ENCODE results near the gene KCND3.
"Not testable (repeated sequence)": the region's sequence is repeated elsewhere in the genome, so short reads cannot be mapped to it uniquely, and the experiment has no call there.

KCND3 gene

DNA sequence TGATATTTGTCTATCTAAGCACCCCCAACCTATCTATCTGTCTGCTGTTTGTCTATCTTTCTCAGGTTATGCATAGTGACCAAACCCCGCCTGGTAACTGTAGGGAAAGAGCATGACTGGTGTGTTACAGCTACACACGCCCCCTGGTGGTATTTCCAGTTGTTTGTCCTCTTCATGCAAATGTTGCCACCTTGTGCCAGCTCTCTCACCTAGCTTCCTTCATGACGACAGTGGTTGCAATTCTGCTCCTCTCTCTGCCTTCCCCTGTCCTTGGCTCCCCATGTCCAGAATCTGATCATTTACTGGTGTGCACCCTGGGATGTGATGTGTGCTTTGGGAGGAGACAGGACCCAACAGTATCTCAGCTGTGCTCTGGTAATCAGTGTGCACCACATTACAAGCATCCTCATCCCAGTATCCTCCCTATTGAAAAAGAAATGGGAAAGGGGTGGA, 242.2 kb downstream of the KCND3 start:
- DNase-seq (ENCODE audit: low read depth in 2 of 2, low spot score in 1 of 2): no peak

DNA sequence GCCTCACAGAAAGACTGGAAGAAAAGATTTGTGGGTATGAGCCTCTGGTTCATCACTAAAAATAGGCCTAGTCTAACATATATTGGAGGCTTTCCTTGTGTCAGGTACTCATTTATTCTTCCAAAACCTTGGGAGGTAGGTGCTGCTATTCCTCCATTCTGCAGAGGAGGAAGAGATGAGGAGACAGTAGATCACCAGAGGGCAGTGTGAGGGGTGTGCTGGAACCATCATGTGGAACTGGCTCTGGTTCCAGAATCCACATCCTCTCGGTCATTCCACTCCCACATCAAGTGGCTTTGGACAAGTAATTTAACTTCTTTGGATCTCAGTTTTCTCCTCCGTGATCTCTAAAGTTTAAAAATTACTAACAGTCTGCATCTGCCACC, 242.9 kb downstream of the KCND3 start:
- DNase-seq (ENCODE audit: low read depth in 2 of 2, low spot score in 1 of 2): no peak

DNA sequence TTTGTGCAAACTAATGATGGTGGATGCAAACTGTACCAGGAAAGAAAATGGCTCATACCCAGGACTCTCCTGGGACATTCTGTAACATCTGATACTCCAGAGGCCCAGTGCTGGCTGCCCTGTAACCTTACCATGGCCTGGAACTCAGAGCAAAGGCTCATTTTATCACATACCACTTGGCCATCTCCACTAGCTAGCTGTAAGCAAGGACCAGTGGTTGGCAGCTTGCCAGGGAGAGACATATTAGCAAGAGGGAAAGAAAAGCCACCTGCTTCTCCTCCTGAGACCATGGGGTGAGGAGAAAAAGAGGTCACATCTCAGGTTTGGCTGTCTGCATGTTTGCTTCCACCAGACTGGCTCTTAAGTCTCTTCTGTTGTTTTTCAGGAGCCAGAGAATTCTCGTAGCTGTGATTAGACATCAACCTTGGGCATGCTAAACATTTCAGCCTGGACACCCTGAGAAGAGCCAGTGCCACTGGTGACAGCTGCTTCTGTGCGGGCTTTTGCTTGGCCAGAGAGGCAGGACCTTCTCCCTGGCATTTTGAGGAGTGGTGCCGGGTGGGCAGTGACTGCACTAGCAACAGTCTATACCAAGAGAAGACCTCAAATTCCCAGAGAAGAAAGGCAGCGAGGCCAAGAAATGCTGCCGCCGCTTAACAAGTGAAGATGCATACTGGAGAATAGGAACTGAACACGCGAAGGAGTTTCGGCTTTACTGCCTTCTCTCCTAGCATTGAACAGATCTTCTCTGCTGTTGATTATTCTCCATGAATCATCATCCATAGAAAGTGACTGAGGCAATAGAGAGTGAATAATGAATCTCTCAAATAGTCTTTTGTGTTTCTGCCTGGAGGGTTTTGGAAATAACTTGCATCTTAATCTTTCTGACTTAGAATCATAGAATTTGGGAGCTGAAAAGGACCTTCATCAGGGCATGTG, 243.5 kb downstream of the KCND3 start:
- no peak for DNase-seq (ENCODE audit: low read depth in 2 of 2, low spot score in 1 of 2)

DNA sequence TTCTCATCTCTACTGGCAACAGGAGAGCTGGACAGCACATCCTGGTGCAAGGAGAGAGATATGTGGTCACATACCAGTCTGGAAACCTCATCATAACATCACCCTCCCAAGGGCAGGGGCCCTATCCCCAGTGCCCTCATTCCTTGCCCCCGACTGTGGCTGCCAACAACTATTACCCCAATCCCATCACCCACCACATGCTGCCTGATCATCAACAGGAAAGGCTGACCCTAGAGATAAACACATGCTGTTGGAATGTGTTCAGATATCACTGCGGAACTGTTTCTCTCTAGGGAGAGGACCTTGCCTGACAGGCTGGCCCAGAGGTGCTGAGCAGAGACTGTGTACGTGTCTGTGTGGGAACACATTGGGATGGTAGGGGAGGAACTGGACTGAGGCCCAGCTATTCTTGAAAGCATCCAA, 245.8 kb downstream of the KCND3 start:
- no peak for DNase-seq (ENCODE audit: low read depth in 2 of 2, low spot score in 1 of 2)

DNA sequence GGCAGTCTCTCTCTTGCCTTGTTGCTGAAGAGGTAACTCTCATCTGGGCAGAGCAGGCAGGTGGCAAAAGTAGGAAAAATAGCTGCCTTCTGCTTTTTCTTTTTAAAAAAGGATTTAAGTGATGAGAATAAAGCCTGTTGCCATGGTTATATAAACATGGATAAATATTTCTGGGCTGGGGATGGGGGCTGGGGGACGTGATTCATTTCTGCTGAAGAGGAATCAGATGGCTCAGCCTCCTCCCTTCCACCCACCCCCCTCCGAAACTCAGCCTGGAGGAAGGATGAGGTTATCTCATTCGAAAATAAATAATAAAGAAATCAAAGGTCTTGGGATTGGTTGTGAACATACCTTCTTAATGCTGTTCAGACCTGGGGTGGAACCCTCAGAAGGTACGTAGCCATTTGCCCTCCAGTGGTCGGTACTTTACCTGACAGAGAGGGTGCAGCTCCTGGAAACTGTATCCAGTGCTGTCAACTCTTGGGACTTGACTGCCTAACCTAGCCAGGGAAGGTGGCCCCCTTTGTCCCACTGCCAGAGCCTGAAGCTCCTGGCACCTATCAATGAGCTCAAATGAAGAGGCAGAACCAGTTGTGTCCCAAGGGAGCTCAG, 246.4 kb downstream of the KCND3 start:
- DNase-seq (ENCODE audit: low read depth in 2 of 2, low spot score in 1 of 2): no peak

DNA sequence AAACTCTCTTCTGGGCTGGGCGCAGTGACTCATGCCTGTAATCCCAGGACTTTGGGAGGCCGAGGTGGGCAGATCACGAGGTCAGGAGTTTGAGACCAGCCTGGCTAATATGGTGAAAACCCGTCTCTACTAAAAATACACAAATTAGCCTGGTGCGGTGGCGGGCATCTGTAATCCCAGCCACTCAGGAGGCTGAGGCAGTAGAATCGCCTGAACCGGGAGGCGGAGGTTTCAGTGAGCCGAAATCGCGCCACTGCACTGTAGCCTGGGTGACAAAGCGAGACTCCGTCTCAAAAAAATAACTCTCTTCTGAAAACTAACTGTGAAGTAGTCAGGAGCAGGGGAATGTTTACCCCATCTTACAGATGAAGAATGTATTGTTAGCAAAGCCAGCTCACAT, 247.2 kb downstream of the KCND3 start:
- DNase-seq (ENCODE audit: low read depth in 2 of 2, low spot score in 1 of 2): not testable (repeated sequence)

DNA sequence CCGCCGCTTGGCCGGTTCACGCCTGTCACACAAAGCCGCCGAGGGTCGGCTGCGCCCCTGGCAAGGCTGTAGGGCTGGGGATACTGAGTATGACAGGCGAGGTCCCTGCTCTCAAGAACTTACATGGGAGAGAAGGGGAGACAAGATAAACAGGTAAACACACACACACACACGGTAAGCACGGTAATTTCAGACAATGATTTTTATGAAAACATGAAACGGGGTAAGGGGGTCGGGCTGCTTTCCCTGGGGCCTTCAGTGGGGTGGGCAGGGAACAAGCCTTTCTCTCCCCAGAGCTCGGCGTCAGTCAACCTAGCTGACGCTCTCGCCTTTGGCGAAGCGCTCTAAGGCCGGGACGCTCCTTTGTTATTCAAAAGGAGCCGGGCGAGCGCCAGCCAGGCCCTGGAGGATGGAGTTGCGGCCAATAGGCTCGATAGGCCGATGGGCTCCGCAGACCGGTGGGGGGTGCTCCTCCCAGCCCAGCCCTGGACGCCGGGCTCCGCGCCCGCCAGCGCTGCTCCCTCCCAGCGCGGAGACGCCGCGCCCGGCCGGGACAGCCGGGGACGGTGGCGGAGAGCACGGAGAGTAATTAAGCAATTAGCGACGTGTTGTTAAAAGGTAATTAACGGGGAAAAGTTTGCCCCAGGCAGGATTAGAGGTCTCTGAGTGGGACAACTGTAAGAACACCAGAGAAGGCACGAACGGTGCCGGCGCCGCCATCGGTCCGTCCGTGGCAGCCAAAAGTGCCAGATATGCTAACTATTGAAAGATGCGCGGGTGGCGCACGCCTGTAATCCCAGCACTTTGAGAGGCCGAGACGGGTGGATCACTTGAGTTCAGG, 249.3 kb downstream of the KCND3 start:
- DNase-seq (ENCODE audit: low read depth in 2 of 2, low spot score in 1 of 2): no peak

DNA sequence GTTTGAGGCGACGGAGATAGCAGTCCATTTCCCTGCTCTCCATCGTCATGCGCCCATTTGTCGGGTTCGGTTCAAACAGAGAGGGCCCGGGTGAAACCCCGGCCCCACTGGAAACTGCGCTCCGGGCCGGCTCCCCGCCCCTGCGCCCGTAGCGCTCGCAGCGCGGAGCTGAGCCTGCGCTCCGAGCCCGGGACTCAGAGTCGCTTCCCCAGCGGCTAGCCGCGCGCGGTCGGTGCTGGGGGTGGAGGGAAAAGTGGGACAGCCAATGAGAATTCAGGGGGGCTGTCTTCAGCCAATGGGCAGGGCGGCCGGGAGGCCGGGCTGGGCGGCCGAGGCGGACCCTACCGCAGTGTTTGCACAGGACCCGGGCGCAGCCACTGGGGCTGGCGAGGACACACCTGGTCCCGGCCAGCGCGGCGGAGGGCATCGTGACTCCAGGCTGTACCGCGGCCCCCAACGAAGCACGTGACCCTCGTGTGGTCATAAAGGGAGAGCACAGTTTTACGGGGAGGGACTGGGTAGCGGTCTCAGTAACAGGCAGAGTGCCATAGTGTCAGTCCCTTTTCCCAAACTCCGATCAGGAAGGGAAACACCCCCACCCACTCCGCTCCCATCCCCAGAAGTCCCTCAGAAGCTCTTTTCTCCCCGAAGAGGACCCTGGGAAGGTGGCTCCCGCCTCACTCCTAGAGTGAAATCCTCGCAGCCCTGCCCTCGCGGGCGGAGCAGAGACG, 250.1 kb downstream of the KCND3 start, which contains the start of gene INKA2:
INKA2 (minus strand) TSS at position 202 of the 731 bp plus-strand sequence; CDS start at position 49, 153 bp downstream.
- peak in 1 of 2 donors; percentile 32 for DNase-seq (ENCODE audit: low read depth in 2 of 2, low spot score in 1 of 2)

DNA sequence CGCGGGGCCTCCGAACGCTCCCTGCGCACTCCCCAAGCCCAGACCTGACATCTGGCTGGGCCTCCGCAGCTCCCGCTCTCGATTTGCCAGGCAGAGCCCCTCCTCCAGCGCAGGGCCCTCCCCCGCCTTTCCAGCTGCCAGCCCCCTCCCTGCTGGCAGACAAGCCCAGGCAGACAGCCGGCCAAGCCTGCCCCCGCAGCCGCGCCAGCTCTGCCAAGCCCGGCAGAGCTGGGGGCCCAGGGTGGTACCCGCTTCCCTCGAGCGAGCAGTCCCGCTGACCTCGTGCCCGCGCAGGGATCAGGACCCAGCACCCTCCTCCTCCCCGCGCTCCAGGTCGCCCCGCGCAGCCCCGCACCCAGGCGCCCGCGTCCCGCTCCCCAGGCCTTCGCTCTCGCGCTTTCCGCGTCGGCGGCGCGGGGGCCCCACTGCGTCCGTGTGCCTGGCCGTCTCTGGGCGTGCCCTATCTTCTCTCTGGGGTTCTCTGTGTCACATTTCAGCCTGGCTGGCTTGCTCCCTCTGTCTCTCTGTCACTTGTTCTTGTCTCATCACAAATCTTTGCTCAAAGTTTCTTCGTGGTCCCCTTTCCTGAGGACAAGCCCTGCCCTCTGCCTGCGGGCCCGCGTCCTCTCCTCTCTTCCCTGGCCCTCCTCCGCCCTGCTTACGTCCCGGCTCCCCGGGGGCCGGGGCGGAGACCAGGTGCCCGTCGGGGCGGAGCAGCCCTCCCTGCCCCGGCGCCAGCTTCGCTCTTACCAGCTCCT, 250.9 kb downstream of the KCND3 start:
- no peak for DNase-seq (ENCODE audit: low read depth in 2 of 2, low spot score in 1 of 2)

DNA sequence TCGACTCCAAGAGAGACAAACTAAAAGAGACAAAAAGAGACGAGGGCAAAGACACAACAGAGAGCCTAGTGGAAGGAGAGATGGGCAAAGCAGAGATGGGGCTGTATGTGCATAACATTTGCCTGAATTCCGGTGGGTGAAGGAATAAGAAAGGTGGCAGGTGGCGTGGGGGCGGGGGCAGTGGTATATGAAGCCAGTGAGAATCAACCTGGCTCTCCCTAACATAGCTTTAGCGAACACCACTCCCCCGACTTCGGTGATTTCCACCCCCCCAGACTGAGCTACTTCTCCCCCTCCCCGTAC, 251.4 kb downstream of the KCND3 start:
- no peak for DNase-seq (ENCODE audit: low read depth in 2 of 2, low spot score in 1 of 2)

DNA sequence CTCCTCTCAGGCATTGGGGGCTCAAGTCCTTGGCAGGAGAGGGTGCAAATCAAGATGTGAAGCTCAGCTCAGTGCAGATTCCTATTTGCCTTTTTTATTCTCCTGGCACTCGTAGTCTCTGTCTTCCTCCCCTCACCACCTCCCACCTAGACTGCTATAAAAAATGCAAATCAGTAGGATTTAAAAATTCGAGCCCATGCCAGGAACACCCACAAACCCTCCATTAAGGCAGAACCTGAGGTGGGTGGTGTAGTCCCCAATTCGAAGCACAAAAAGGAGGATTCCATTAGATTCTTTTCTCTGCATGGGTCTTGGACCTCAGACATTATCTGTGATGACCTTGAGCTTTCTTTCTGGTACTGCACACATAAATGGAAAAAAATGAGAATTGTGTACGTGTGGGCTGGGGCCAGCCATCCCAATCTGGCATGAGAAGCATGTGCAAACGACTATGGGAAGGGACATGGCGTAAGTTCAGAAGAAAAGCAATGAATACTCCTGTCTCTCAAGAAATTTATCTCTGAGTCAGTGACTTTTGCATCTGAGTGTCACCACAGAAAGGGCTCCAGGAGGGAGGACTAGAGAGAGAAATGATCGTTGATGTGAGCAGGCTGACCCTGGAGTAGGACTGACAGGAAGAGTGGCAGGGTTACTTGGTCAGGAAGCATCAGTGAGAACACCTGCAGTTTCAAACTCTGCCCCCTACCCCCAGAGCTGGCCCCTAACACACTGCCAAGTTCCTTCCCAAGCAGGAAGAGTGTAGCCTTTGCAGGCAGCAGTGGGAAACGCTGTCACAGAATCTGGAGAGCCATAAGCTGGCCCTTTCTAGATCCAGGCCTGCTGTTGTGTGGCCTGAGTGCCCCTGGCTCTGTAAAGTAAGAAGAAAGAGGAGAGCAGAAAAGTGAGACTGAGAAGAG, 252.0 kb downstream of the KCND3 start:
- no peak for DNase-seq (ENCODE audit: low read depth in 2 of 2, low spot score in 1 of 2)

DNA sequence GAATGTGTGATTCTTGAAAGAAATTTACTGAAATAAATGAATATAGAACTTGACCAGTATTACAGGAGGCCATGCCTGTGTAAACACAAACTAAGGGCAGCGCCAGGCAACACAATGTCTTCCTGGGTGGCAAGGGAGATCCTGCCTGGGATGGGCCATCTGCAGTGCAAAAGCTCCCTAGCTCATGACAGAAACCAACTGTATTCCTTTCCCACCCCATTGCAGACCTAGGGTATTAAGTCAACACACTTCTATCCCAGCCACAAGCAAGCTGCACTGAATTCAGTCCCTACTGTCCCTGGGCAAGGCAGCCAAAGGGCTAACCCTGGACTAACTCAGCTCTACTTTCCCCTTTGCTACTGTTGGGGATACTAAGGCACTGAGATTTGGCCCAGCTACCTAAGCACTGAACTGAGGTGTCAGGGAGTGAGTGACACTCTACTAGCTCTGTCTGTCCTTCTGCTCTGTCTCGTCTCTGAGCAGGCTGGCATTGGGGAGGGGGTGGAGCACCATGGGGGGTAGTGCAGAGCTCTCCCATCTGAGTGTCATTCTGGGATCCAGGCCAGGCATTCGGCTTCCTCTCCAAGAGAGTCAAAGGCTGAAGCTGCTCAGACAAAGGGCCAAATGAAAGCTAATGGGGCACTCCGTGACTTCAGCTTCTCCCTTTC, 252.8 kb downstream of the KCND3 start:
- DNase-seq (ENCODE audit: low read depth in 2 of 2, low spot score in 1 of 2): no peak

DNA sequence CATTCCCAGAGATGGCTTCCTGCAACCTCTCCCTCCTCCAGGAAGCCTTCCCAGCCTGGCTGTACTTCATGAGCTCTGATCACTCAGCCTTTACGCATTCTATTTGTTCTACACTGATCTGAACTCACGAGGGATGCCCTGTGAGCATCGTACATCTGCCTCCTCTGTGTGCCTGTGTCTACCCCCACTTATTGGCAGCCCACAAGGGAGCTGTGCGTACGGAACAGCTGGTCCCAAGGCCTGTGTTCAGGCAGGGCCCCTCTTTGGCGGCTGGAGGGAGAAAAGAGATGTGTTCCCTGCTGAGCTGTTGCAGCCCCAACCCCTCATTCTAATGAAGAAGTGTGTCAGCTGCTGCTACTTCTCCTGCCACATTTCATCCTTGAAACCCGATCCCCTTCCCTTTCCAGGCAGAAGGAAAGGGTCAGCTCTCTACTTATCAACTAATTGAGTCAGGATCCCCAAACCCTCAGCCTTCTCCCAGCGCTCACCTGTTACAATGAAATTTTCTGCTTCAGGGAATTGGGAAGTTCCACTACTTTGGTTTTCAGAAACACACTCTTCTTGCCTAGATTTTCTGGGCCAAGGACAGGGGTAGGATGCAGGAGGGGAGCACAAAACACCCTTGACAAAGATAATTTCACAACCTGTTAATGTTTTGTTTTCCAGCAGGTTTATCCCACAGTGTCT, 253.5 kb downstream of the KCND3 start:
- no peak for DNase-seq (ENCODE audit: low read depth in 2 of 2, low spot score in 1 of 2)

DNA sequence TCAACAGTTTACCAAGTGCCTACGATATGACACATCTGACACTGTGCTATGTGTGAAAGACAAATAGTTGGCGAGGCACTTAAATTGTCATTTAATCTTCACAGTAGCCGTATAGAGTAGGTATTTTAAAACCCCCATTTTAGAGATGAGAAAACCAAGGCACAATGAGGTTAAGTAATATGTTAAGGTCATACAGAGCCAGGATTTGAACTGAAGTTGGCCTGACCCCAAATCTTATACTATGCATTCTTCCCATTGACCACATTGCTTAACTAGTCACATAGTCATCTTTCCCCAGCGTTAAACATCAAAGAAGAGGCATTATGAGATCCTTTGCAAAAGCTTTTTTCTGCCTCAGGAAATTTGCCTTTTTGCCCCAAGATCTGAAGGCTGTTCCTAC, 254.1 kb downstream of the KCND3 start:
- DNase-seq (ENCODE audit: low read depth in 2 of 2, low spot score in 1 of 2): no peak

DNA sequence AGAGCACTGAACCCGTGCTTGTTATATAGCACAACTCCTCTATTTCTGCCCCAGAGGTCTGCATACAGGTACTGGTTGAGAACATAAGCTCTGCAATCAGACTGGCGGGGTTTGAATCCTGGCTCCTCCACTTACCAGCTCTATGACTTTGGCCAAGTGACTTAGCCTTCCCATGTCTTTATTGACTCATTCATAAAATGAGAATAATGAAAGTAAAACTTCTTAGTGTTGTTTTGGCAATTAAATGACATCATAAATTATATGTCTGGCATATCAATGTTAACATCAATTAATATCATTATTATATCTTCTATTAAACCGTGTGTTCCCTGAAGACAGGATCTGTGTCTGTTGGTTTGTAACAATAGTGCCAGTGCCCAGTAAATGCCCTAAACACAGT, 254.6 kb downstream of the KCND3 start:
- no peak for DNase-seq (ENCODE audit: low read depth in 2 of 2, low spot score in 1 of 2)

DNA sequence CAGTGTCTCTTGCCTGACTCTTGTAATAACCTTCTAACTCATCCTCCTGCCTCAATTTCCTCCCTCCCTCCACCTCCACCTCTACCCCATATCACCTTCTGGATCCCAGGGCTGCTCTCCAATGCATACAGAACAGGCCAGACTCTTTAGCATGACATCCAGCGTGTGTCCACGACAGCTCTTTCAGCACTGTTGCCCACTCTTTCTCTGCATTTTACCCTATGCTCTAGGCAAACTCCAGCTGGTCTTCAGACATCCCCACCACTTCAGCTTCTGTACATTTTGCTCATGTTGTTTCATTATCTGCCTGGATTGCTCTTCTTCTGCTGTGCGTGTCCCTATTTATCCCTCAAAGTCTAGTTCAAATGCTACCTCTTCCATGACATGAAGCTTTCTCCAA, 255.0 kb downstream of the KCND3 start:
- DNase-seq (ENCODE audit: low read depth in 2 of 2, low spot score in 1 of 2): no peak

DNA sequence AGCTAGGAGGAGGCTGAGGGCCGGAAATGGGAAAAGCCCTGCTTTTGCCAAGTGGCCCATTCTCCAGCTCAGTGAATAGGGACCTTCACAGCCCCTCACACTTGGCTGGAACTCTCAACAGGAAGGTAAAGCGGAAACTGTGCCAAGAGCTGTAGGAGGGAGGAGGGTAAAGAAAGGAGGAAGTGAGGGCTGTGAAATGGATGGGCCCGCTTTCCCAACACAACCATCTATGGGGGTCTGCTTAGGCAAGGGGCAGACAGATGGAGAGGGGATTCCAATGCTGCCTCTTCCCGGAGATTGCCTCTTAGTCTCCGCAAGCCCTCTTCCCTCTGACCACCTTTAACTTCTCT, 255.5 kb downstream of the KCND3 start:
- DNase-seq (ENCODE audit: low read depth in 2 of 2, low spot score in 1 of 2): no peak

Data from stimulated activated CD8-positive, alpha-beta memory T cell treated with anti-CD3 and anti-CD28 coated beads, Interleukin-4, amount 100 ng/mL, for 1 hour (primary cell).